VCaP (cell line): ENCODE data around the gene PLEKHA6.
A peak's percentile ranks its signal among the peaks of the same experiment; 100 is the strongest.

Experiments
- H3K27ac ChIP-seq: fragments of 450-650 bp; 2 replicates; pipeline ENCODE4 v1.5.1; 2017
- CTCF ChIP-seq: fragments of 450-650 bp; conservative IDR thresholded peaks from 2 replicates; pipeline ENCODE4 v1.5.1; 2017; ENCODE audit warnings: mild to moderate bottlenecking, moderate library complexity

Gene PLEKHA6

DNA sequence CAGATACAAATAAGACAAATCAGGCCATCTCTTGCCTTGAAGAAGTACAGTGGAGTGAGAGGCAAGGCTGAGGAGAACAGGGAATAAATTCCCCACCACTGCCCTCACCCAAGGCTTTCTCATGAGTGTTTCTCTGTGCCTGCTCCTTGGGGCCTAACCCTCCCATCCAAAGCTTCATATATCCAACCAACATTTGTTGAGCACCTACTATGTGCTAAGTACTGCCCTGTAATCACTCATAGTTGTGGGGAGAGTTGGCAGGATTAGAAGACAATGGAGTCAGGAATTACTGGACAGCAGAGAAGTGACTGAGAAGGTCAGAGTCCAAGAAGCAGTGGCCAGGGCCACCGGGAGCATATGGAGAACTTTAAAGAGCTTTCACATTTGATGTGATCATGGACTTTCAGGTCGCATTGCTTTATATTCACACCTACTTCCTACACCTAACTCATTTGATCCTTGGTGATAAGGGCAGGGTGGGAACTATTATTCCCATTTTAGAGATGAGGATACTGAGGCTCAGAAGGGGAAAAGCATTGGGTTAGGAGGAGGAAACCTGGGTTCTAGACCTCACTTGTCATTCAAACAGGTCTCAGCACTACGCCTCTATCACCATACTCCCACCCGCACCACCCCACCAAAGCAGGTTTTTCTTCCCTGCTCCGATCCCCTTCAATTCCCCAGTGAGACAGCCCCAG lies 6.4 kb downstream of the PLEKHA6 start:
- TF ChIP-seq CTCF: no peak
- no peak overlapping the region for H3K27ac ChIP-seq

DNA sequence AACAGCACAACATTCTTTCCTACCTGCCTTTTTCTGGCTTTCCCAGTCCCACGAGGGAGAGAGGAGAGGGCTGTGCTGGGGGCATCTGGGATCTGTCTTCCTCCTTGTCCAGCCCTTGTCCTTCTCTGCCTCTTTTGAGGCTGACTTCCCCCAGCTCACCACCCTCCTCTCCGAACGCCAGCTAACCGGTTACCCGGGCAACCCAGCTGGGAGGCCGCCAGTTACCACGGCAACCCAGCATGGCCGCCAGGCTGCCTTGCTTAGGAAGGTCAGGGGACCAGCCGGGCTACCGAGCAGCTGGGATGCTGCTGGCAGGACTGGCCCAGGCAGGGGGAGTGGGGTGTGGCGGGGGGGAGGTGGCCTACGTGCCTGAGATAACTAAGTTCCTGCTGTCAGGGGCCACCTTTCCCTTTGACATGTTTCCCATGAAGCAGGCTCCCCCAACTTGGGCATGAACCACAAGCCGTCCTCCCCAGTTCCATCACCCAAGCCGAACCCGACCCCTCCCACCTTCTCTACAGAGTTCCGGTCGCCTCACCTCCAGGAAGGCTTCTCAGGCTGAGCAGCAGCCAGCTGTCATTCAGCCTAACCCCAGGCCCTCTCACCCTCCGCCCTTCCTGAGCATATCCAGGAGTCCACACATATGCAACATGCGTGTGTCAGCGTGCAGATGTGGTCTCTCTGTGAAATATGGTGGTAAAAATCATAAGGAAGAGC lies 8.7 kb downstream of the PLEKHA6 start:
- no peak for TF ChIP-seq CTCF
- H3K27ac ChIP-seq: no peak overlapping the region

DNA sequence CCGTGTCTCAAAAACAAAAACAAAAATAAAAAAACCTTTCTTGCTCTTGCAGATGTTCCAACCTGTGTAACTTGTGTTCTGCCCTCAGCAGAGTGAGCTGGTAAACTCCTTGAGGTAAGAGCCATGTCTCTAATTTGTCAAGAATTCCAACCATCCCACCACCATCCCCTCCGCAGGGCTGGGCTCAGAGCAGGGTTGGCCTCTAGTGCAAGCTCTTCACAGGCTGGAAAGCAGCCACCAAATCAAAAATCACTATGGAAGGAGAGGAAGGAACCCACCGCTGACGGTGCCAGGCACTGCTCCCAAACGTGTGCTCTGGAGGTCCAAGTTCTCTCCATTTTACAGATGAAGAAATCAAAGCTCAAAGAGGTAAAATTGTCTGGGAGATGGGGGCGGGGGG lies 9.4 kb downstream of the PLEKHA6 start:
- no peak for TF ChIP-seq CTCF
- no peak overlapping the region for H3K27ac ChIP-seq

DNA sequence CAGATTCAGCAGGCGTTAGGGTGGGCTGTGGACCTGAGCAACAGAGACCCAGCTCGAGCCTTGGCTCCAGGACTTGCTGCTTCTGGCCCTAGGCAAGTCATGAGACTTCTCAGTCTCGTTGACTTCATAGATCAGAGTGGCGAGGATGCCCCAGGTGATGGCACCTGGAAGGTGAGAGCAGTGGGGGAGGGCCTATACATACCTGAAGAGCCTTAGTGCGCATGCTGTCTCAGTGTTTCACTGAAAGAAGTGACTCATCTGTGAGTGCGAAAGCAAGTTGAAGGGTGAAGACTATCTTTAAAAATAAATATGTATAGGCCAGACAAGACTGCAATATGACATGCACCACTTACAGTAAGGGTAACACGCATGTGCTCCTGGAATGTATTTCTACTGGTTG lies 10.1 kb downstream of the PLEKHA6 start:
- H3K27ac ChIP-seq: no peak overlapping the region
- no peak for TF ChIP-seq CTCF

DNA sequence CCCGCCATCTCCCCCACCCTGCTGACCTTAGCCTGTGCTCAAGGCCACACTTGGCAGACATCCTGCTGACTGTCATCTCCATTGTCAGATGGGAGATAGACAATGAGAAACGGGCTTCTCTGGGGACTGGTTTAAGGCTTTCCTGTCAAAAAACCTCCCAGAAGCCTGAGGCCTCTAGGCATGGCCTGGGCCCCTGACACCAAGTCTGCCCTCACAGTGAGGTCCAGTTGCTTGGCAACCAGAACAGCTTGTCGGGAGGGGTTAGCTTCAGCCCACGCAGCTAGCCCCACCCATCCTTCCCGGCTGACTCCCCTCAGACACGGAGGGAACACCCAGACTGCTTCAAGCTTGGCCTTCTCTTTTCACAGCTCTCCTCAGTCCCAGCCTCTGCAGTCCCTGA lies 11.0 kb downstream of the PLEKHA6 start:
- no peak for TF ChIP-seq CTCF
- H3K27ac ChIP-seq: peak overlapping the region; percentile 51

DNA sequence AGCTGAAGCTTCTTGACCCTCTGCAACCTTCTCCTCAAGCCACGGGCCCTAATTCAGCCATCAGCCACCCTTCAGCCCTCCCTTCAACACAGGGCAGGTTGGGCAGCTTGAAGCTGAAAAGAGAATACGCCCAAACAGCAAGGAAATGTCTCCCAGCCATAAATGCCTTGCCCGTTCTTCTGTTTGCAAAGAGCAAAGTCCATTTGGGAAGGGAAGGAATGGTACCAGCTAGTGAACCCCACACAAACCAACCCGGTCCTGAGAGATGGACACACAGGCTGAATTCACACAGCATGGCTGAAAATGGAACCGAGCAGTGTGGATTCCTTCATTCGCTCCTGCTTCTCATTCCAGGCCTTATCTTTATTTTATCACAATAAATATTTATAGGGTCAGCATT lies 11.5 kb downstream of the PLEKHA6 start:
- peak overlapping the region; percentile 51 for H3K27ac ChIP-seq
- no peak for TF ChIP-seq CTCF

- H3K27ac ChIP-seq: no peak overlapping the region
- no peak for TF ChIP-seq CTCF
Observed at GRCh38 chr1:204345941-204346645, 13.6 kb downstream of the PLEKHA6 start.
